RWPE1 (cell line): ENCODE data around the gene LRP4.
A peak's percentile ranks its signal among the peaks of the same experiment; 100 is the strongest.

ENCODE experiments used
- CTCF ChIA-PET: fragments of 350-600 bp; sonication (Branson Sonifier 250); formaldehyde crosslinking; extraction: SDS; loops from one replicate; lab custom pipeline; 2021; lab: Yijun Ruan, JAX
- POLR2A ChIA-PET: fragments of 400-600 bp; formaldehyde crosslinking; extraction: SDS; loops from one replicate; lab custom pipeline; 2020; ENCODE audit warnings: antibody characterized with exemption; ENCODE audit not compliant: low non-redundant PET; lab: Yijun Ruan, JAX
- DNase-seq: peaks from one replicate; pipeline ENCODE4 v3.0.0; 2012; ENCODE audit warnings: low spot score
- H3K27ac ChIP-seq: fragments of 450-650 bp; 2 replicates; pipeline ENCODE4 v1.5.1; 2017
- TF ChIP-seq, protein P1 (sequence below): fragments of 450-650 bp; conservative IDR thresholded peaks from 2 replicates; pipeline ENCODE4 v1.5.1; 2017; ENCODE audit warnings: low read depth, mild to moderate bottlenecking

LRP4 gene

DNA sequence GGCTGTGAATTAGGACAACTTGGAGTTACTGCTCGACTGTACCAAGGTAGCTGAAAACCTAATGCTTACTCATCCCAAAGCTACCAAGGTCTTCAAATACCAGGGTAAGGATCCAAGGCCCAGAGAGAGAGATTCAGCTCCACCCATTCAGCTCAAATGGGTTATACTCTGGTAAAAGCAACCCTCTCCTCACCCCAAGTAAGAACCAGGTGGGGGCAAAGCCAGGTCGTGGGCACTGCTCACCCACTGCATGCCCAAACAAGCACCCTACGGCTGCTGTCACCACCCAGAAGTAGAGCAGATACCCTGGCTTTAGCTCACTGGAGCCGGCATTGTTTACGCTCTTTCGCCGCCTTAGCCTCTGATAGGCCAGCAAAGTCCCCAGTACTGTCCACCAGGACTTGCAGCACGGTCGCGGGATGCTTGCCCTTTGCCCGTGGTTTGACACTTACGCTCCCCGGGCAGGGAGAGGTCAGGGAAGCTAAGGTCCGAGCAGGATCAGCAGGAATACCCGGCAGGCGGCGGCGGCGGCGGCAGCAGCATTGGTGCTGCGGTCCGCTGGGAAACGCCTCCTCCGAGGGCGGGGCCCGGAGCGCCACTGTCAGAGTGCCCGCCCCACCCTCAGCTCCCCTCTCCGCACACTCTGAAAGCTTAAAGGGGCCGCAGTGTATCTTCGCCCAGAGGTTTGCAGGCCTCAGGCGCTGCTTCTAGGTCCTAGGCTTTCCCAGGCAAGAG lies 91.9 kb downstream of the LRP4 start:
- DNase-seq = peak; percentile 71
- TF ChIP-seq, protein P1, sequence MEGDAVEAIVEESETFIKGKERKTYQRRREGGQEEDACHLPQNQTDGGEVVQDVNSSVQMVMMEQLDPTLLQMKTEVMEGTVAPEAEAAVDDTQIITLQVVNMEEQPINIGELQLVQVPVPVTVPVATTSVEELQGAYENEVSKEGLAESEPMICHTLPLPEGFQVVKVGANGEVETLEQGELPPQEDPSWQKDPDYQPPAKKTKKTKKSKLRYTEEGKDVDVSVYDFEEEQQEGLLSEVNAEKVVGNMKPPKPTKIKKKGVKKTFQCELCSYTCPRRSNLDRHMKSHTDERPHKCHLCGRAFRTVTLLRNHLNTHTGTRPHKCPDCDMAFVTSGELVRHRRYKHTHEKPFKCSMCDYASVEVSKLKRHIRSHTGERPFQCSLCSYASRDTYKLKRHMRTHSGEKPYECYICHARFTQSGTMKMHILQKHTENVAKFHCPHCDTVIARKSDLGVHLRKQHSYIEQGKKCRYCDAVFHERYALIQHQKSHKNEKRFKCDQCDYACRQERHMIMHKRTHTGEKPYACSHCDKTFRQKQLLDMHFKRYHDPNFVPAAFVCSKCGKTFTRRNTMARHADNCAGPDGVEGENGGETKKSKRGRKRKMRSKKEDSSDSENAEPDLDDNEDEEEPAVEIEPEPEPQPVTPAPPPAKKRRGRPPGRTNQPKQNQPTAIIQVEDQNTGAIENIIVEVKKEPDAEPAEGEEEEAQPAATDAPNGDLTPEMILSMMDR = no peak
- H3K27ac ChIP-seq = peak overlapping the region; percentile 82
- ChIA-PET CTCF (interaction anchor here (0.6 to 1.3 kb wide), 4 partner anchors 54 to 543 kb away, joined by 3 to 4 read pairs (median 4); no protein-coding TSS in a partner anchor), POLR2A (no interaction called here)

DNA sequence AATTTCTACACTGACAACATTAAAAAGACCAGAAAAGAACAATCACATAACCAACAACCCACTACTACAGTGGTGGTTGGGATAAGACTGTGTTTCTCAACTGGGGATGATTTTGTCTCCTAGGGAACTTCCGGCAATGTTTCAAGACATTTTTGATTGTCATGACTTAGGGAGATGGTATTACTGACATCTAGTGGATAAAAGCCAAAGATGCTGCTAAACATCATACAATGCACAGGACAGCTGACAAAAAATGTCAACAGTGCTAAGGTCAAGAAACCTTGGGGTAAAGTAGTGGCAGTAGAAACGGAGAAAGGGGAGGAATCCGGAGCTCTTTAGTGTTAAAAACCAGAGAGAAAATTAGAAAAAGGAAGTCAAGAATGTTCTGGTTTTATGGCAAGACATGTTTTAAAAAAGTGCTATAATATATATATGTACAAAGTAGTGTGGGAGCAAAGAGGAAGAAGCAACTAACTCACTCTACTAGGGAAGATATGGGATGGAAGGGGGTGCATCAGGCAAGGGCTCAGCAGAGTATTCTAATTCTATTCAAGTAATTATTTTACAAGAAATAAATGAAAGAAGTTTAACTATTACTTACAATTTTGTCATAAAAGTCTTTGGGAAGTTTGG lies 109.4 kb downstream of the LRP4 start:
- DNase-seq = peak; percentile 17
- TF ChIP-seq, protein P1 = peak; percentile 55
- ChIA-PET POLR2A (no interaction called here), CTCF (interaction anchor here (0.6 kb wide), 1 partner anchor 14 kb away, joined by 4 read pairs; no protein-coding TSS in a partner anchor)
- H3K27ac ChIP-seq = no peak overlapping the region
